ENCODE data around the gene VIL1. TPM values are rescaled to one million over a fixed set of nuclear protein-coding genes. Genes with fewer than 3 reads are reported as not detected.

Gene VIL1
- total RNA-seq, 2 experiments from 2014 or later: not detected

DNA sequence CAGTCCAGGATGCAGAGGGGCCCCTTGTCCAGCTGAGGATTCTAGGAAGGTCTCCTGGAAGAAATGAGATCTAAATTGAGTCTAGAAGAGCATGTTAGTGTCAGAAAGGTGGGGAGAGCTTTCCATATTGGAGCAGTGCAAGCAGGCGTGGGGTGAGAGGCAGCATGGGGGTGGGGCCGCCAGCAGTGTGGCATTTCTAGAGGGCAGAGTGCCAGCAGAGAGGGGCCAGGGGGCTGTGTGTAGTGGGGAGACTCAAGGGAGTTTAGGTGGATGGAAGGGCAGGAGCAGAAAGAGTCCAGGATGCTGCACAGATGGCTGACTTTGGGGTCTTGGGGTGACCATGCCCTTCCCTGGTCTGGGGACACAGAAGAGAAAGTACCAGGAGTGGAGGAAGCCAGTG lies 2.1 kb downstream of the VIL1 start:
- H3K27me3 Mint-ChIP-seq (ENCODE audit: low read depth): no peaks in the 10 kb centered on the region
- no peak for DNase-seq
- no peaks in the 10 kb centered on the region for H3K36me3 Mint-ChIP-seq (ENCODE audit: low read depth)
- CTCF ChIA-PET: interaction anchor here (0.7 kb wide), 1 partner anchor 46 kb away, joined by 5 read pairs; no protein-coding TSS in a partner anchor
- H3K4me3 Mint-ChIP-seq: no peak overlapping the region
- H3K9me3 Mint-ChIP-seq: no peaks in the 10 kb centered on the region
- no peak overlapping the region for H3K27ac Mint-ChIP-seq
- H3K4me1 Mint-ChIP-seq (ENCODE audit: low read depth): no peaks in the 10 kb centered on the region
- intact Hi-C loops (cut with micrococcal nuclease): no loop called here

DNA sequence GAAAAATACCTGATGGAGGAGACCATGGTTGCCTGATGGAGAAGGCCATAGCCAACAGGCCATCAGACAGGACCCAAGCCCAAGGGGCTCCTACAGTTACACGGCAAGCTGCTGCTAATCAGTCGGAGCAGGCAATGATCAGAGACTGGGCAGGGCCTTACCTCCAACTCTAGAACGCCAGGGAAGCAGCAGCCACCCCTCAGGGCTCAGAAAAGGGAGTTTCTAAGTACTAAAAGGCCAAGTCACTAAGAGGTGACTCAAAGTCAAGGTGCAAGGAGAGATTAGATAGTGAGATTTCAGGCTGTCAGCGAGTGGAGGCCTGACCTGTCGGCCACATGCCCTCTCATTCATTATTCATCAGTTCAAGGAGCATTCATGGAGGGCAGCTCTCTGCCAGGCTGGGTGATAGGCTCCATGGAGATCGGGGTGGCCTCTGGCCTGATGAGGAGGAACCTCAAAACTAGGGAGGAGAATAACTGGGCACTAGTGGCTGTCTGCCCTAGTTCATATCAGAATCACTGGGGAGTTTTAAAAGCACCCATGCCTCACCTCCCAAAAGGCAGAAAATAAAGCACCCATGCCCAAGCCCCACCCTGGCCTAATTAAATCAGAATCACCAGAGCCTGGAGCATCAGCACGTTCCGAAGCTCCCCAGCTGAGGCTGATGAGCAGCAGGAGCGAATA lies 3.6 kb downstream of the VIL1 start:
- CTCF ChIA-PET: no interaction called here
- no peaks in the 10 kb centered on the region for H3K9me3 Mint-ChIP-seq
- H3K4me3 Mint-ChIP-seq: no peak overlapping the region
- no peak overlapping the region for H3K27ac Mint-ChIP-seq
- no peaks in the 10 kb centered on the region for H3K36me3 Mint-ChIP-seq (ENCODE audit: low read depth)
- H3K4me1 Mint-ChIP-seq (ENCODE audit: low read depth): no peaks in the 10 kb centered on the region
- no peak for DNase-seq
- intact Hi-C loops (cut with micrococcal nuclease): no loop called here
- no peaks in the 10 kb centered on the region for H3K27me3 Mint-ChIP-seq (ENCODE audit: low read depth)

DNA sequence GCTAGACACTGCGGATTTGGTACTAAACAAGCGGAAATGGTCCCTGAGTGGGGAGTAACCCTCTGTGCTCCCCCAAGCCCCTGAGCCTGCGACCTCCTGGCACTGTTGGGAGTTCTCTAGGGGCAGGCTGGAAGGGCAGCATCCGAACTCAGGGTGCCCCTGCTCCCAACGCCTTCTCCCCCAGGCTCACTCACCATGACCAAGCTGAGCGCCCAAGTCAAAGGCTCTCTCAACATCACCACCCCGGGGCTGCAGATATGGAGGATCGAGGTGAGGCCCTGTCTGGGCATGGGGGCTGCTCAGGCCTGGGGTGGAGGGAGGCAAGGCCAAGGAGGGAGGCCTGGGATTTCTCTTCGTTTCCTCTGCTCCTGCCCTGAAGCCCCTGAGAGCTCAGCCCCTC lies 4.7 kb downstream of the VIL1 start:
- no peaks in the 10 kb centered on the region for H3K27me3 Mint-ChIP-seq (ENCODE audit: low read depth)
- no peak overlapping the region for H3K27ac Mint-ChIP-seq
- H3K4me1 Mint-ChIP-seq (ENCODE audit: low read depth): no peaks in the 10 kb centered on the region
- DNase-seq: no peak
- CTCF ChIA-PET: no interaction called here
- no peaks in the 10 kb centered on the region for H3K36me3 Mint-ChIP-seq (ENCODE audit: low read depth)
- intact Hi-C loops (cut with micrococcal nuclease): no loop called here
- H3K4me3 Mint-ChIP-seq: no peak overlapping the region
- no peaks in the 10 kb centered on the region for H3K9me3 Mint-ChIP-seq

DNA sequence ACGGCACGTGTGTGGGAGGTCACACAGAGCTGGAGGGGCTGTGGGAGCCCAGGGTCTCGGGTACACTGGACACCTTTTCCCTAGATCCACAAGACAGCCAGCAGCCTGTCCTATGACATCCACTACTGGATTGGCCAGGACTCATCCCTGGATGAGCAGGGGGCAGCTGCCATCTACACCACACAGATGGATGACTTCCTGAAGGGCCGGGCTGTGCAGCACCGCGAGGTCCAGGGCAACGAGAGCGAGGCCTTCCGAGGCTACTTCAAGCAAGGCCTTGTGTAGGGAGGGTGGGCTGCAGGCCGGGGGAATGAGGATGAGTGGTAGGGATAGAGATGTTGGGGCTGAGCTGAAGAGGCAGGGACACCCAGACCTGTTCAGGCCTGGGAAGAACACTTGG lies 6.6 kb downstream of the VIL1 start:
- no peak overlapping the region for H3K4me3 Mint-ChIP-seq
- H3K9me3 Mint-ChIP-seq: no peaks in the 10 kb centered on the region
- H3K27me3 Mint-ChIP-seq (ENCODE audit: low read depth): no peaks in the 10 kb centered on the region
- H3K36me3 Mint-ChIP-seq (ENCODE audit: low read depth): no peaks in the 10 kb centered on the region
- no peak overlapping the region for H3K27ac Mint-ChIP-seq
- CTCF ChIA-PET: interaction anchor here (0.6 kb wide), 1 partner anchor 21 kb away, joined by 9 read pairs; no protein-coding TSS in a partner anchor
- no peaks in the 10 kb centered on the region for H3K4me1 Mint-ChIP-seq (ENCODE audit: low read depth)
- DNase-seq: no peak
- intact Hi-C loops (cut with micrococcal nuclease): no loop called here

DNA sequence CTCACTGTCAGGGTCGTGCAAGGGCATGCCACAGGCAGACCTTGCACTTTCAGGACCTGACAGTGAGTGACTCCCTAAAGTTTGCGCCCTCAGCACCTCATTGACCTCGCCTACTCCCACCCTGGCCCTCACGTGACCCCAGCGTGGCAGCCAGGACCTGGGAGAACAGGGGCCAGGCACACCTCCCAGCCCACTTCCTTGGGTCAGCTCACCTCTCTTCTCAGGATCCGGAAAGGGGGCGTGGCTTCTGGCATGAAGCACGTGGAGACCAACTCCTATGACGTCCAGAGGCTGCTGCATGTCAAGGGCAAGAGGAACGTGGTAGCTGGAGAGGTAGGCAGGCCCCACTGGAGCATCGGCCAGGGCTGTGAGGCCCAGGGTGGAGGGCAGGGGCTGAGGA lies 8.8 kb downstream of the VIL1 start:
- no peaks in the 10 kb centered on the region for H3K27me3 Mint-ChIP-seq (ENCODE audit: low read depth)
- H3K4me3 Mint-ChIP-seq: no peak overlapping the region
- DNase-seq: no peak
- no peak overlapping the region for H3K27ac Mint-ChIP-seq
- no peaks in the 10 kb centered on the region for H3K36me3 Mint-ChIP-seq (ENCODE audit: low read depth)
- H3K4me1 Mint-ChIP-seq (ENCODE audit: low read depth): no peaks in the 10 kb centered on the region
- CTCF ChIA-PET: no interaction called here
- intact Hi-C loops (cut with micrococcal nuclease): no loop called here
- no peaks in the 10 kb centered on the region for H3K9me3 Mint-ChIP-seq

DNA sequence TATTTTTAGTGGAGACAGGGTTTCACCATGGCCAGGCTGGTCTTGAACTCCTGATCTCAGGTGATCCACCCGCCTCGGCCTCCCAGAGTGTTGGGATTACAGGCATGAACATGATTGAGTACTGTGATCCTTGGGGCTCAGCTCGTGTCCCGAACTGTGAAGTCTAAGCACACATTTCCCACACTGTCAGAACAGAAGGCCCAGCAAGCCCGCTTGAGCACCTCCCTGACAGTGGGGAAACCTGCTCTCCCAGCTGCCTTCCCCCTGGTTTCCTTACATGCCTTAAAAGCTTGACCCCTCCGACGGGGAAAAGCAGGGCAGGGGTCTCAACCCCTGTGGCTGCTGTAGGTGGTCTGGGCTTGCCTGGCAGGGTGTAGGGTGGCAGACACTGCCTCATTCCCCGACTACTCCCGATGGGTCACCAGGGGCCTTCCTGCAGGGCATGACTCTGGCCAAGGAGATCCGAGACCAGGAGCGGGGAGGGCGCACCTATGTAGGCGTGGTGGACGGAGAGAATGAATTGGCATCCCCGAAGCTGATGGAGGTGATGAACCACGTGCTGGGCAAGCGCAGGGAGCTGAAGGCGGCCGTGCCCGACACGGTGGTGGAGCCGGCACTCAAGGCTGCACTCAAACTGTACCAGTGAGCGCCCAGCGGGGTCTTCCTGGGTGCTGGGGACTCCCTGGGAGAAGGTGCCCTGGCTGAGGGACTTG lies 10.1 kb downstream of the VIL1 start:
- CTCF ChIA-PET: interaction anchor here (1.3 kb wide), 1 partner anchor 85 kb away, joined by 3 read pairs; no protein-coding TSS in a partner anchor
- no peak for DNase-seq
- Mint-ChIP-seq H3K9me3 (no peaks in the 10 kb centered on the region), H3K36me3 (ENCODE audit: low read depth) (no peaks in the 10 kb centered on the region), H3K4me1 (ENCODE audit: low read depth) (no peaks in the 10 kb centered on the region), H3K27me3 (ENCODE audit: low read depth) (no peaks in the 10 kb centered on the region), H3K27ac (no peak overlapping the region), H3K4me3 (no peak overlapping the region)
- intact Hi-C loops (cut with micrococcal nuclease): no loop called here

DNA sequence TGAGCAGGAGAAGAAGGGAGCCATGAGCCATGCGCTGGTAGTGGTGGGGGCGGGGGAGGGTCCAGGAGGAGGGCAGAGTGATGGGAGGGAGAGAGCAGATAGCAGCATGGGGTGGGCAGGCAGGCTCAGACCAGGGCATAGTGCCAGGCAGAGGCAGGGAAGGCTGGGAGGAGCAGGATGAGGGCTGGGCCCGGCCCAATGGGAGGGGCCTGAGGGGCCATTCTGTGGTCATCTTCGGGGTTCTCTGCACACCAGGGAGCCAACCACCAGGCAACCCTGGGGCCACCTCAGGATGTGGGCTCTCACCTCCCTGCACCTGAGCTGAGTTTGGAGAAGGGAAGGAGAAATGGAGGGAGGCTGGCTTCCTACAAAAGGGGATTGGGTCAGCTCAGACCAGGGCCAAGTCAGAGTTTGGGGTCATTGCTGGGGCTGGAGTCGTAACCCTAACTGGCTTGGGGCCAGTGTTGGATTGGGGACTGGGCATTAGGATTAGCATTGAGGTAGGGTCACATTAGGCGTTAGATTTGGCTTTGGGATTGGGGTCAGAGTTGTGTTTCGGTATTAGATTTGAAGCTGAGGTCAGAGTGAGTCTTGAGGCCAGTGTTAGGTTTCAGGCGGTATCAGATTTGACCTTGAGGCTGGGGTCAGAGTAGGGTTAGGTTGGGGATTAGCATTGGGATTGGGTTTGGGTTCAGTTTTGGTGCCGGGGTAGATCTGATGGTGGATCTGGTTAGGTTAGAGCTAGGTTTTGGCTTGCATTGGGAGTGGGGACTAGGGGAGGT lies 11.2 kb downstream of the VIL1 start:
- Mint-ChIP-seq H3K36me3 (ENCODE audit: low read depth) (no peaks in the 10 kb centered on the region), H3K27ac (no peak overlapping the region), H3K27me3 (ENCODE audit: low read depth) (no peaks in the 10 kb centered on the region), H3K9me3 (no peaks in the 10 kb centered on the region), H3K4me1 (ENCODE audit: low read depth) (no peaks in the 10 kb centered on the region), H3K4me3 (no peak overlapping the region)
- intact Hi-C loops (cut with micrococcal nuclease): no loop called here
- DNase-seq: no peak
- CTCF ChIA-PET: interaction anchor here (1.3 kb wide), 1 partner anchor 86 kb away, joined by 3 read pairs; no protein-coding TSS in a partner anchor

DNA sequence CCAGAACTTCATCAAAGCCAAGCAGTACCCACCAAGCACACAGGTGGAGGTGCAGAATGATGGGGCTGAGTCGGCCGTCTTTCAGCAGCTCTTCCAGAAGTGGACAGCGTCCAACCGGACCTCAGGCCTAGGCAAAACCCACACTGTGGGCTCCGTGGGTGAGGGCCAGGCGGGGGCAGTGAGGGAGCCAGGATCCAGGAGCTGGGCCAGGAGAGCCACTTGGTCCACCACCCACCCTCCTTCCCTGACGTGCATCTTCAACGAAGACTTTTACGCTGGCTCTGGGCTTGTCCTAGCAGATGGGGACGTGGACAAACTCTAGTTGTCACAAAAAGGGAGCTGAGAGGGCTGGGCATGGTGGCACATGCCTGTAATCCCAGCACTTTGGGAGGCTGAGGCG lies 11.8 kb downstream of the VIL1 start:
- CTCF ChIA-PET: no interaction called here
- Mint-ChIP-seq H3K9me3 (no peaks in the 10 kb centered on the region), H3K36me3 (ENCODE audit: low read depth) (no peaks in the 10 kb centered on the region), H3K4me1 (ENCODE audit: low read depth) (no peaks in the 10 kb centered on the region), H3K27me3 (ENCODE audit: low read depth) (no peaks in the 10 kb centered on the region), H3K4me3 (no peak overlapping the region), H3K27ac (no peak overlapping the region)
- DNase-seq: no peak
- intact Hi-C loops (cut with micrococcal nuclease): no loop called here

DNA sequence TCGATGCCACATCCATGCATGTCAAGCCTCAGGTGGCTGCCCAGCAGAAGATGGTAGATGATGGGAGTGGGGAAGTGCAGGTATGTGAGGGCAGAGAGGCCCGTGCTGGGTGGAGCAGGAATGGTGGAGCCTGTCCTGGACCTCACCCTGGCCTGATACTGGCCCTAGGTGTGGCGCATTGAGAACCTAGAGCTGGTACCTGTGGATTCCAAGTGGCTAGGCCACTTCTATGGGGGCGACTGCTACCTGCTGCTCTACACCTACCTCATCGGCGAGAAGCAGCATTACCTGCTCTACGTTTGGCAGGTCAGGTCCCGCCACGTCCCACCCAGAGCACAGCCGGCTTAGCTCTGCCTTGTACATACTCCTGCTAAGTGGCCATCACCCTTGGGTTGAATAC lies 13.0 kb downstream of the VIL1 start:
- Mint-ChIP-seq H3K4me3 (no peak overlapping the region), H3K27ac (no peak overlapping the region), H3K36me3 (ENCODE audit: low read depth) (no peaks in the 10 kb centered on the region), H3K27me3 (ENCODE audit: low read depth) (no peaks in the 10 kb centered on the region), H3K9me3 (no peaks in the 10 kb centered on the region), H3K4me1 (ENCODE audit: low read depth) (no peaks in the 10 kb centered on the region)
- DNase-seq: no peak
- intact Hi-C loops (cut with micrococcal nuclease): no loop called here
- CTCF ChIA-PET: no interaction called here

DNA sequence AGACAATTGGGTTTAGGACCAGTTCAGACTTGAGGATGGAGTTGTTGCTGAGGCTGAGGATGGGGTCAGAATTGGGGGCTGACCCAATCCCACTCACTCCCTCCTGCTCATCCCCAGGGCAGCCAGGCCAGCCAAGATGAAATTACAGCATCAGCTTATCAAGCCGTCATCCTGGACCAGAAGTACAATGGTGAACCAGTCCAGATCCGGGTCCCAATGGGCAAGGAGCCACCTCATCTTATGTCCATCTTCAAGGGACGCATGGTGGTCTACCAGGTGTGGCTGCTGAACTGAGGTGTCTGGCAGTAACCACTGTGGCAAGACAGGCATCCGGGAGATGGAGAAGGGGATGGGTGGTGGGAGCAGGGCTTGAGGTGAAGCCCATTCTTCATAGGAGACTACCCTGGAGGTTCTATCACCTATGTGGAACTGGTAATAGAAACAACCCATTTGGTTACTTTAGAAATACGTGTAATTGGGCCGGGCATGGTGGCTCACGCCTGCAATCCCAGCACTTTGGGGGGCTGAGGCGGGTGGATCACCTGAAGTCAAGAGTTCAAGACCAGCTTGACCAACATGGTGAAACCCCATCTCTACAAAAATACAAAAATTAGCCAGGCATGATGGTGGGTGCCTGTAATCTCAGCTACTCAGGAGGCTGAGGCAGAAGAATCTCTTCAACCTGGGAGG lies 13.9 kb downstream of the VIL1 start:
- intact Hi-C loops (cut with micrococcal nuclease): no loop called here
- H3K4me1 Mint-ChIP-seq (ENCODE audit: low read depth): no peaks in the 10 kb centered on the region

DNA sequence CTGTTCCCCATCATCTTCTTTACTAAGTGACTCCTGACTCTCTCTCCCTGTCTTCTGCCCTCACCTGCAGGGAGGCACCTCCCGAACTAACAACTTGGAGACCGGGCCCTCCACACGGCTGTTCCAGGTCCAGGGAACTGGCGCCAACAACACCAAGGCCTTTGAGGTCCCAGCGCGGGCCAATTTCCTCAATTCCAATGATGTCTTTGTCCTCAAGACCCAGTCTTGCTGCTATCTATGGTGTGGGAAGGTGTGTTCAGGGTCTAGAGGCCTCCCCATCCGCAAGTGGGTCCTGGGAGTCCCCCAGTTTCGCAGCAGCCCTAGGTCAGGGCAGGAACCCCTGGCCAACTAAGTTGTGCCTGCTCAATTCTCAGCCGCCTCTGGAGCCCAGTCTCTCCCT lies 15.5 kb downstream of the VIL1 start:
- DNase-seq: no peak
- Mint-ChIP-seq H3K9me3 (no peaks in the 10 kb centered on the region), H3K4me3 (no peak overlapping the region), H3K36me3 (ENCODE audit: low read depth) (no peaks in the 10 kb centered on the region), H3K4me1 (ENCODE audit: low read depth) (no peaks in the 10 kb centered on the region), H3K27ac (no peak overlapping the region), H3K27me3 (ENCODE audit: low read depth) (no peaks in the 10 kb centered on the region)
- intact Hi-C loops (cut with micrococcal nuclease): no loop called here
- CTCF ChIA-PET: interaction anchor here (0.8 kb wide), 1 partner anchor 143 kb away, joined by 4 read pairs; no protein-coding TSS in a partner anchor

More for the DNA sequence above, 13.9 kb downstream of the VIL1 start:
- no peak for DNase-seq
- Mint-ChIP-seq H3K27me3 (ENCODE audit: low read depth) (no peaks in the 10 kb centered on the region), H3K27ac (no peak overlapping the region), H3K4me3 (no peak overlapping the region), H3K9me3 (no peaks in the 10 kb centered on the region), H3K36me3 (ENCODE audit: low read depth) (no peaks in the 10 kb centered on the region)
- CTCF ChIA-PET: no interaction called here

Measured in activated naive CD4-positive, alpha-beta T cell treated with anti-CD3 and anti-CD28 coated beads for 36 hours (primary cell).